ENCODE data around the gene FGF5. TPM values are rescaled to one million over a fixed set of nuclear protein-coding genes. Genes with fewer than 3 reads are reported as not detected.

The FGF5 gene, protein sequence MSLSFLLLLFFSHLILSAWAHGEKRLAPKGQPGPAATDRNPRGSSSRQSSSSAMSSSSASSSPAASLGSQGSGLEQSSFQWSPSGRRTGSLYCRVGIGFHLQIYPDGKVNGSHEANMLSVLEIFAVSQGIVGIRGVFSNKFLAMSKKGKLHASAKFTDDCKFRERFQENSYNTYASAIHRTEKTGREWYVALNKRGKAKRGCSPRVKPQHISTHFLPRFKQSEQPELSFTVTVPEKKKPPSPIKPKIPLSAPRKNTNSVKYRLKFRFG
- total RNA-seq: 1.5 and 10.6 TPM in 2 replicates

GRCh38 chr4:80266253-80266901, at the start of gene FGF5:
TSS of gene FGF5 (plus strand) at chr4:80266664. CDS start at chr4:80266825, 161 bp downstream.

GRCh38 chr4:80335554-80336358, 69.3 kb downstream of the FGF5 start, which contains the start of gene CFAP299:
TSS of gene CFAP299 (plus strand) at chr4:80335730.

Other genes starting within 250 kb of the FGF5 start
- gene ANTXR2, start 193.4 kb upstream of the FGF5 start, total RNA-seq: 43.7 and 78.8 TPM in 2 replicates
- gene PRDM8, start 69.2 kb upstream of the FGF5 start, total RNA-seq: 4.0 and 6.6 TPM in 2 replicates
- gene CFAP299, start 69.1 kb downstream of the FGF5 start, total RNA-seq: 0.37 and 2.7 TPM in 2 replicates

Measured in subcutaneous preadipocyte (primary cell).